Measurements from ENCODE around the gene ALDH1A2. TPM values are rescaled to one million over a fixed set of nuclear protein-coding genes. Genes with fewer than 3 reads are reported as not detected.

ALDH1A2 gene
- polyA plus RNA-seq, 1 donor (not counting 4 experiments of a cell fraction or from before 2014, with no cell fraction given) = 1.9 TPM

DNA sequence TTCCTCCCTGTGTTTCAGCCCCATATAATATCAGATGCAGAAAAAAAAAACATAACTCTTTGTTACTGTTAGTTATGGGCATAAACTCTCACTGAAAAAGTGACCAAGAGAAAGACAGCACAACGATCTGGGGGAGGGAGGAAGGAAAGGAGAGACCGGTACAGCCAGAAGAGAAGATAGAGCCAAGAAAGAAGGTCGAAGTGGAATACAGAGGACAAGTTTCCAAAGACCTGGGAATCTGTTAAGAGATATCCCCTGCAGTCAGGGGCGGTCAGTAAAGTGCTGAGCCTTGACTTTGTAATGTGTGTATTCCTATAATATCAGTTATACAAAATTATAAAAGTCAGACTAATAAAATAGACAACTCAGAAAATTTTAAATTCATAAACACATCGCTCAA lies 3.3 kb downstream of the ALDH1A2 start:
- Histone ChIP-seq H4K20me1 (ENCODE audit: control insufficient read depth, extremely low read depth, insufficient read depth, low read length) (no peaks in the 10 kb centered on the region), H3K9ac (ENCODE audit: control insufficient read depth, extremely low read depth, insufficient read depth, low read length) (no peak overlapping the region), H3K36me3 (ENCODE audit: control insufficient read depth in 2 of 2, extremely low read depth in 1 of 2, insufficient read depth in 2 of 2, low read length in 2 of 2) (no peaks in the 10 kb centered on the region), H3K9me3 (ENCODE audit: control insufficient read depth, low read depth, low read length) (no peaks in the 10 kb centered on the region), H3K4me1 (ENCODE audit: control insufficient read depth, extremely low read depth, insufficient read depth, low read length) (peaks cover 3% of the 10 kb centered on the region), H2AFZ (ENCODE audit: control insufficient read depth, low read length) (no peak overlapping the region), H3K4me2 (ENCODE audit: control insufficient read depth, extremely low read depth, insufficient read depth, low read depth, low read length) (no peak overlapping the region), H3K4me3 (ENCODE audit: control insufficient read depth in 2 of 3, extremely low read depth in 1 of 3, insufficient read depth in 2 of 3, low read depth in 1 of 3, low read length in 3 of 3) (no peak overlapping the region), H3K9me1 (ENCODE audit: control insufficient read depth, extremely low read depth, insufficient read depth, low read length) (no peaks in the 10 kb centered on the region), H3K27ac (ENCODE audit: control insufficient read depth, insufficient read depth, low read length) (no peak overlapping the region), H3K27me3 (ENCODE audit: control insufficient read depth, extremely low read depth, insufficient read depth, low read length) (peaks cover 38% of the 10 kb centered on the region), H3K79me2 (ENCODE audit: control insufficient read depth, insufficient read depth, low read length) (no peaks in the 10 kb centered on the region)
- DNase-seq (ENCODE audit: low read depth, low spot score) (no peak), FAIRE-seq (no peak)
- TF ChIP-seq EZH2 (IDR thresholded peaks at IDR 0.05; ENCODE audit: low read length) (no peak), CTCF (optimal IDR thresholded peaks at IDR 0.05 in 1 of 3, IDR thresholded peaks at IDR 0.05 in 1 of 3, conservative IDR thresholded peaks at IDR 0.05 in 1 of 3; ENCODE audit: extremely low read depth in 1 of 3, insufficient read depth in 2 of 3, low read length in 3 of 3) (no peak)
- dilution Hi-C loops (cut with MboI; ENCODE audit: extremely low pct_ligation_motif_present, low sequenced_read_pairs) = no loop called here

DNA sequence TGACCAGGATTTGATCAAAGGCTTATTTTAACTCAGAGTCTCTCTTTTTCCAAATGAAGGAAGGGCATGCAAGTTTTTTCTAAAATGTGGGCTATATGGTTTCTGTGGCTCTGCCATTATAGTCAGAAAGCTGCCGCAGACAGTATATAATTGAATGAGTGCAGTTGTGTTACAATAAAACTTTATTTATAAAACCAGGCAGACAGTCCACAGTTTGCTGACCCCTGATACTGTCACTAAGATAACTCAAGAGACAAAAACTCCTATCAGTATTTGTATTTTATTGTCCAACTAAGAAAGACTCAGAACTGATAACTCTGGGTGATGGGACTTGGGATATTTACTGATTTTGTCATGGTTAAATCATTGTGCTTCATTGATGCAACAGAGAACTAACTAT lies 4.9 kb downstream of the ALDH1A2 start:
- H3K4me2 ChIP-seq (ENCODE audit: control insufficient read depth, extremely low read depth, insufficient read depth, low read depth, low read length) = no peak overlapping the region
- no peaks in the 10 kb centered on the region for H3K79me2 ChIP-seq (ENCODE audit: control insufficient read depth, insufficient read depth, low read length)
- H3K9me1 ChIP-seq (ENCODE audit: control insufficient read depth, extremely low read depth, insufficient read depth, low read length) = no peaks in the 10 kb centered on the region
- peaks cover 26% of the 10 kb centered on the region for H3K27me3 ChIP-seq (ENCODE audit: control insufficient read depth, extremely low read depth, insufficient read depth, low read length)
- dilution Hi-C loops (cut with MboI; ENCODE audit: extremely low pct_ligation_motif_present, low sequenced_read_pairs) = no loop called here
- H3K36me3 ChIP-seq (ENCODE audit: control insufficient read depth in 2 of 2, extremely low read depth in 1 of 2, insufficient read depth in 2 of 2, low read length in 2 of 2) = no peaks in the 10 kb centered on the region
- H2AFZ ChIP-seq (ENCODE audit: control insufficient read depth, low read length) = no peak overlapping the region
- H3K4me3 ChIP-seq (ENCODE audit: control insufficient read depth in 2 of 3, extremely low read depth in 1 of 3, insufficient read depth in 2 of 3, low read depth in 1 of 3, low read length in 3 of 3) = no peak overlapping the region
- H3K9me3 ChIP-seq (ENCODE audit: control insufficient read depth, low read depth, low read length) = no peaks in the 10 kb centered on the region
- TF ChIP-seq CTCF (optimal IDR thresholded peaks at IDR 0.05 in 1 of 3, IDR thresholded peaks at IDR 0.05 in 1 of 3, conservative IDR thresholded peaks at IDR 0.05 in 1 of 3; ENCODE audit: extremely low read depth in 1 of 3, insufficient read depth in 2 of 3, low read length in 3 of 3) = no peak
- TF ChIP-seq EZH2 (IDR thresholded peaks at IDR 0.05; ENCODE audit: low read length) = no peak
- FAIRE-seq (no peak), DNase-seq (ENCODE audit: low read depth, low spot score) (no peak)
- H3K4me1 ChIP-seq (ENCODE audit: control insufficient read depth, extremely low read depth, insufficient read depth, low read length) = peaks cover 3% of the 10 kb centered on the region
- no peaks in the 10 kb centered on the region for H4K20me1 ChIP-seq (ENCODE audit: control insufficient read depth, extremely low read depth, insufficient read depth, low read length)
- no peak overlapping the region for H3K27ac ChIP-seq (ENCODE audit: control insufficient read depth, insufficient read depth, low read length)
- no peak overlapping the region for H3K9ac ChIP-seq (ENCODE audit: control insufficient read depth, extremely low read depth, insufficient read depth, low read length)

Measured in keratinocyte (primary cell).